ENCODE data around the gene TMEM100.
A peak's percentile ranks its signal among the peaks of the same experiment; 100 is the strongest.

Gene TMEM100

GRCh38 chr17:55722742-55723487 lies at the start of gene TMEM100:
TMEM100 (minus strand) TSS chr17:55722864; CDS start chr17:55721070, 1,794 bp downstream.
- Mint-ChIP-seq H3K27ac (no peak within 1 kb of the TSS), H3K36me3 (no peaks in the 10 kb centered on the region), H3K4me1 (no peaks in the 10 kb centered on the region), H3K9me3 (no peaks in the 10 kb centered on the region), H3K27me3 (peaks cover 44% of the 10 kb centered on the region), H3K4me3 (no peak within 1 kb of the TSS)
- CTCF ChIA-PET = interaction anchor here (1.0 to 1.3 kb wide), 2 partner anchors 12 to 13 kb away, joined by 3 to 4 read pairs; no protein-coding TSS in a partner anchor
- no peak for DNase-seq

GRCh38 chr17:55772086-55772485 lies 49.4 kb upstream of the TMEM100 start:
- peaks cover 7% of the 10 kb centered on the region for H3K36me3 Mint-ChIP-seq
- CTCF ChIA-PET = interaction anchor here (0.7 to 1.7 kb wide), 3 partner anchors 23 to 778 kb away, joined by 3 to 8 read pairs (median 4); no protein-coding TSS in a partner anchor
- no peaks in the 10 kb centered on the region for H3K27me3 Mint-ChIP-seq
- H3K4me3 Mint-ChIP-seq = no peak overlapping the region
- H3K9me3 Mint-ChIP-seq = no peaks in the 10 kb centered on the region
- peaks cover 9% of the 10 kb centered on the region for H3K4me1 Mint-ChIP-seq
- DNase-seq = no peak
- H3K27ac Mint-ChIP-seq = no peak overlapping the region

GRCh38 chr17:55770196-55770870 lies 47.7 kb upstream of the TMEM100 start:
- H3K4me1 Mint-ChIP-seq = no peaks in the 10 kb centered on the region
- H3K27me3 Mint-ChIP-seq = no peaks in the 10 kb centered on the region
- H3K36me3 Mint-ChIP-seq = peaks cover 2% of the 10 kb centered on the region
- no peak for DNase-seq
- CTCF ChIA-PET = interaction anchor here (0.6 to 3.3 kb wide), 13 partner anchors 12 to 777 kb away, joined by 3 to 23 read pairs (median 3); no protein-coding TSS in a partner anchor
- H3K27ac Mint-ChIP-seq = no peak overlapping the region
- H3K4me3 Mint-ChIP-seq = no peak overlapping the region
- H3K9me3 Mint-ChIP-seq = no peaks in the 10 kb centered on the region

GRCh38 chr17:55769625-55770000 lies 46.9 kb upstream of the TMEM100 start:
- Mint-ChIP-seq H3K27ac (no peak overlapping the region), H3K9me3 (no peaks in the 10 kb centered on the region), H3K4me1 (no peaks in the 10 kb centered on the region), H3K4me3 (no peak overlapping the region), H3K27me3 (no peaks in the 10 kb centered on the region), H3K36me3 (peaks cover 1% of the 10 kb centered on the region)
- no peak for DNase-seq
- CTCF ChIA-PET = interaction anchor here (1.1 to 3.3 kb wide), 5 partner anchors 16 to 243 kb away, joined by 3 to 23 read pairs (median 5); no protein-coding TSS in a partner anchor

- Mint-ChIP-seq H3K36me3 (no peaks in the 10 kb centered on the region), H3K9me3 (no peaks in the 10 kb centered on the region), H3K4me1 (no peaks in the 10 kb centered on the region), H3K27ac (peak overlapping the region; percentile 28), H3K27me3 (no peaks in the 10 kb centered on the region), H3K4me3 (no peak overlapping the region)
- DNase-seq = no peak
- CTCF ChIA-PET = interaction anchor here (1.4 to 3.3 kb wide), 3 partner anchors 16 to 242 kb away, joined by 3 to 23 read pairs (median 12); no protein-coding TSS in a partner anchor
Measured at GRCh38 chr17:55768936-55769624, 46.4 kb upstream of the TMEM100 start.

GRCh38 chr17:55765472-55765871 lies 42.8 kb upstream of the TMEM100 start:
- Mint-ChIP-seq H3K4me1 (no peaks in the 10 kb centered on the region), H3K4me3 (no peak overlapping the region), H3K9me3 (no peaks in the 10 kb centered on the region), H3K27ac (no peak overlapping the region), H3K27me3 (no peaks in the 10 kb centered on the region), H3K36me3 (no peaks in the 10 kb centered on the region)
- DNase-seq = no peak
- CTCF ChIA-PET = no interaction called here

- DNase-seq = no peak
- CTCF ChIA-PET = no interaction called here
- no peaks in the 10 kb centered on the region for H3K4me1 Mint-ChIP-seq
- no peaks in the 10 kb centered on the region for H3K9me3 Mint-ChIP-seq
- no peak overlapping the region for H3K27ac Mint-ChIP-seq
- H3K4me3 Mint-ChIP-seq = no peak overlapping the region
- no peaks in the 10 kb centered on the region for H3K36me3 Mint-ChIP-seq
- H3K27me3 Mint-ChIP-seq = no peaks in the 10 kb centered on the region
Measured at GRCh38 chr17:55764610-55765009, 41.9 kb upstream of the TMEM100 start.

- Mint-ChIP-seq H3K4me1 (no peaks in the 10 kb centered on the region), H3K27ac (no peak overlapping the region), H3K9me3 (no peaks in the 10 kb centered on the region), H3K4me3 (no peak overlapping the region), H3K27me3 (no peaks in the 10 kb centered on the region), H3K36me3 (no peaks in the 10 kb centered on the region)
- no peak for DNase-seq
- CTCF ChIA-PET = no interaction called here
Measured at GRCh38 chr17:55763856-55764255, 41.2 kb upstream of the TMEM100 start.

GRCh38 chr17:55762086-55762858 lies 39.6 kb upstream of the TMEM100 start:
- Mint-ChIP-seq H3K27ac (no peak overlapping the region), H3K4me3 (no peak overlapping the region), H3K9me3 (no peaks in the 10 kb centered on the region), H3K4me1 (no peaks in the 10 kb centered on the region), H3K27me3 (no peaks in the 10 kb centered on the region), H3K36me3 (no peaks in the 10 kb centered on the region)
- CTCF ChIA-PET = interaction anchor here (1.7 kb wide), 1 partner anchor 28 kb away, joined by 5 read pairs; no protein-coding TSS in a partner anchor
- no peak for DNase-seq

- Mint-ChIP-seq H3K4me3 (no peak overlapping the region), H3K9me3 (no peaks in the 10 kb centered on the region), H3K27me3 (no peaks in the 10 kb centered on the region), H3K36me3 (no peaks in the 10 kb centered on the region), H3K27ac (no peak overlapping the region), H3K4me1 (no peaks in the 10 kb centered on the region)
- CTCF ChIA-PET = interaction anchor here (1.7 kb wide), 1 partner anchor 26 kb away, joined by 5 read pairs; no protein-coding TSS in a partner anchor
- DNase-seq = no peak
Measured at GRCh38 chr17:55760643-55761355, 38.1 kb upstream of the TMEM100 start.

- Mint-ChIP-seq H3K4me1 (no peaks in the 10 kb centered on the region), H3K36me3 (no peaks in the 10 kb centered on the region), H3K27me3 (no peaks in the 10 kb centered on the region), H3K4me3 (no peak overlapping the region), H3K27ac (no peak overlapping the region), H3K9me3 (no peaks in the 10 kb centered on the region)
- no peak for DNase-seq
- CTCF ChIA-PET = interaction anchor here (0.6 kb wide), 1 partner anchor 45 kb away, joined by 3 read pairs; no protein-coding TSS in a partner anchor
Measured at GRCh38 chr17:55758171-55758570, 35.5 kb upstream of the TMEM100 start.

GRCh38 chr17:55757659-55758058 lies 35.0 kb upstream of the TMEM100 start:
- CTCF ChIA-PET = interaction anchor here (0.6 kb wide), 1 partner anchor 44 kb away, joined by 3 read pairs; no protein-coding TSS in a partner anchor
- Mint-ChIP-seq H3K4me3 (no peak overlapping the region), H3K36me3 (no peaks in the 10 kb centered on the region), H3K27ac (no peak overlapping the region), H3K27me3 (no peaks in the 10 kb centered on the region), H3K4me1 (peaks cover 3% of the 10 kb centered on the region), H3K9me3 (no peaks in the 10 kb centered on the region)
- no peak for DNase-seq

GRCh38 chr17:55756689-55757088 lies 34.0 kb upstream of the TMEM100 start:
- no peaks in the 10 kb centered on the region for H3K9me3 Mint-ChIP-seq
- CTCF ChIA-PET = no interaction called here
- DNase-seq = no peak
- peaks cover 5% of the 10 kb centered on the region for H3K4me1 Mint-ChIP-seq
- no peaks in the 10 kb centered on the region for H3K27me3 Mint-ChIP-seq
- H3K4me3 Mint-ChIP-seq = no peak overlapping the region
- H3K36me3 Mint-ChIP-seq = no peaks in the 10 kb centered on the region
- H3K27ac Mint-ChIP-seq = no peak overlapping the region

Measured in activated naive CD4-positive, alpha-beta T cell treated with anti-CD3 and anti-CD28 coated beads, Interleukin-2, amount 10 ng/mL, durations not matched to agents 7 days and 5 days (primary cell).